Spleen (tissue), 11 donors: ENCODE data around the gene RPUSD1. TPM values are rescaled to one million over a fixed set of nuclear protein-coding genes. Genes with fewer than 3 reads are reported as not detected.

Source experiments
- DNase-seq: peaks from one replicate; pipeline ENCODE4 v3.0.0-alpha.2; 2020
- H3K27ac ChIP-seq, 8 donors: fragments of 200-600 bp; sonication (generic) in 7 of 8; 1 replicate in 4 of 8; 2 replicates in 4 of 8; pipeline versions ENCODE4 v1.5.0 to v1.8.0; 2016 to 2021; ENCODE audit warnings: inconsistent platforms in 4 of 8, mild to moderate bottlenecking in 4 of 8, moderate library complexity in 1 of 8
- H3K27me3 ChIP-seq, 7 donors: fragments of 200-600 bp; sonication (generic) in 6 of 7; replicated peaks in 1 of 7; 1 replicate in 4 of 7; 2 replicates in 3 of 7; pipeline versions ENCODE4 v1.5.0 to v1.8.0; 2016 to 2021; ENCODE audit warnings: inconsistent platforms in 3 of 7, mild to moderate bottlenecking in 1 of 7
- H3K36me3 ChIP-seq, 6 donors: fragments of 200-600 bp; sonication (generic) in 5 of 6; 1 replicate in 4 of 6; 2 replicates in 2 of 6; pipeline versions ENCODE4 v1.5.0 to v1.8.0; 2016 to 2021; ENCODE audit warnings: inconsistent platforms in 2 of 6
- H3K4me1 ChIP-seq, 6 donors: fragments of 200-600 bp; sonication (generic) in 5 of 6; 1 replicate in 3 of 6; 2 replicates in 3 of 6; pipeline versions ENCODE4 v1.5.0 to v1.8.0; 2016 to 2021; ENCODE audit warnings: inconsistent platforms in 3 of 6
- H3K4me3 ChIP-seq, 8 donors: fragments of 200-600 bp; sonication (generic) in 7 of 8; 1 replicate in 4 of 8; 2 replicates in 4 of 8; pipeline versions ENCODE4 v1.5.0 to v1.8.0; 2016 to 2021; ENCODE audit warnings: inconsistent platforms in 4 of 8, mild to moderate bottlenecking in 4 of 8, moderate library complexity in 2 of 8
- H3K9me3 ChIP-seq, 8 donors: fragments of 200-600 bp; sonication (generic) in 7 of 8; 1 replicate in 4 of 8; 2 replicates in 4 of 8; pipeline versions ENCODE4 v1.5.0 to v1.8.0; 2016 to 2021; ENCODE audit warnings: inconsistent platforms in 4 of 8
- CTCF ChIP-seq, 11 experiments: fragments of 200-600 bp in 7 of 11; fragments of 450-650 bp in 4 of 11; sonication (generic) in 4 of 11; IDR thresholded peaks in 8 of 11; conservative IDR thresholded peaks in 3 of 11; 1 replicate in 7 of 11; 2 replicates in 4 of 11; pipeline versions ENCODE4 v1.4.0 to v1.8.0; 2016 to 2021; ENCODE audit warnings: antibody characterized with exemption in 11 of 11, inconsistent platforms in 4 of 11, mild to moderate bottlenecking in 1 of 11
- POLR2A ChIP-seq, 3 donors: fragments of 450-650 bp; IDR thresholded peaks; one replicate each; pipeline ENCODE4 v1.5.1; 2017; ENCODE audit warnings: antibody characterized with exemption in 3 of 3, mild to moderate bottlenecking in 1 of 3
- POLR2AphosphoS5 ChIP-seq, 3 donors: sonication (generic); formaldehyde crosslinking; IDR thresholded peaks; one replicate each; pipeline ENCODE4 v1.5.1; 2017; ENCODE audit warnings: antibody characterized with exemption in 3 of 3
- WGBS, 5 donors: extraction: QIAGEN DNeasy Blood & Tissue Kit in 3 of 5; methylation state at CpG; one replicate each; pipeline versions ENCODE4 v1.1.5 to v1.1.7; 2013 to 2018; 5-methylcytosine and 5-hydroxymethylcytosine counted together
- intact Hi-C: fragments of 100-400 bp; cut with DNase I; formaldehyde crosslinking; loops from one replicate; pipeline ENCODE4 v1.15.0; 2023; ENCODE audit warnings: low total_unique reads
- polyA plus RNA-seq, 3 donors: library from polyadenylated mRNA; stranded (reverse); fragments of 200-250 nt; gene quantifications; one replicate each; pipeline ENCODE4 v1.2.1, GENCODE V29; 2013
- total RNA-seq, 7 donors: library from RNA; depleted of rRNA in 3 of 7; stranded (reverse); fragments of >200 nt in 3 of 7; fragmentation: NEBNext Ultra II Directional in 4 of 7; extraction: Animal tissue kit (Norgen Biotek cat#: 25700) in 4 of 7; gene quantifications; one replicate each; pipeline versions ENCODE4 v1.1.0 to v1.2.1, GENCODE V29; 2016 to 2021
- donor health status: healthy with polysubstance abuse.
- donor health status: DM: no; HTN: no; CAD: no; lungs with moderate emphysema.
- donor health status: DM: no; HTN: no; CAD: no.
- donor health status: Bipolar disorder and iron deficiency.
- donor health status: healthy.
- donor health status: DM: no; HTN: no; CAD: no.
- donor health status: DM: yes; HTN: yes; CAD: no.

Gene RPUSD1
- total and polyA plus RNA-seq, 10 donors: 17.9 to 34.2 (median 21.7) TPM

GRCh38 chr16:814974-815373, 26.8 kb upstream of the RPUSD1 start:
- intact Hi-C loops: loop anchor here (5.0 to 10.0 kb wide), 2 partner anchors 160 to 242 kb away; partner anchors contain the start of gene LMF1
- Histone ChIP-seq H3K9me3 (peaks cover 0 to 6% (median 0%) of the 10 kb centered on the region in 8 donors), H3K27me3 (peaks cover 0 to 99% (median 51%) of the 10 kb centered on the region in 7 donors), H3K4me3 (no peak overlapping the region), H3K36me3 (no peaks in the 10 kb centered on the region), H3K4me1 (peaks cover 3 to 17% (median 9%) of the 10 kb centered on the region in 6 donors), H3K27ac (no peak overlapping the region)
- no peak for DNase-seq
- 73 to 83% (median 75%) methylated on average over 9 of the region's 9 CpGs for WGBS, 5 donors
- no peak for TF ChIP-seq POLR2AphosphoS5 (IDR thresholded peaks at IDR 0.05)
- TF ChIP-seq CTCF (IDR thresholded peaks at IDR 0.05 in 8 of 11, conservative IDR thresholded peaks at IDR 0.05 in 3 of 11): no peak
- TF ChIP-seq POLR2A (IDR thresholded peaks at IDR 0.05): no peak

- H3K9me3 ChIP-seq: peaks cover 0 to 6% (median 0%) of the 10 kb centered on the region in 8 donors
- H3K36me3 ChIP-seq: no peaks in the 10 kb centered on the region
- TF ChIP-seq POLR2A (IDR thresholded peaks at IDR 0.05) (no peak), CTCF (IDR thresholded peaks at IDR 0.05 in 8 of 11, conservative IDR thresholded peaks at IDR 0.05 in 3 of 11) (no peak), POLR2AphosphoS5 (IDR thresholded peaks at IDR 0.05) (no peak)
- no peak for DNase-seq
- H3K4me1 ChIP-seq: peaks cover 3 to 17% (median 10%) of the 10 kb centered on the region in 6 donors
- H3K4me3 ChIP-seq: peak overlapping the region in 1 of 8 donors; percentile 36
- intact Hi-C loops: loop anchor here (5.0 to 10.0 kb wide), 2 partner anchors 161 to 243 kb away; partner anchors contain the start of gene LMF1
- WGBS, 5 donors: 62 to 69% (median 62%) methylated on average over 21 to 22 of the region's 22 CpGs
- no peak overlapping the region for H3K27ac ChIP-seq
- peaks cover 0 to 92% (median 44%) of the 10 kb centered on the region in 7 donors for H3K27me3 ChIP-seq
Observed at GRCh38 chr16:813916-814412, 25.8 kb upstream of the RPUSD1 start.

GRCh38 chr16:813204-813915, 25.2 kb upstream of the RPUSD1 start:
- intact Hi-C loops: loop anchor here (5.0 to 10.0 kb wide), 2 partner anchors 161 to 244 kb away; partner anchors contain the start of gene LMF1
- H3K27ac ChIP-seq: no peak overlapping the region
- WGBS, 5 donors: 7 to 29% (median 13%) methylated on average over 12 to 67 of the region's 67 CpGs
- peaks cover 0 to 6% (median 0%) of the 10 kb centered on the region in 8 donors for H3K9me3 ChIP-seq
- H3K36me3 ChIP-seq: no peaks in the 10 kb centered on the region
- peaks cover 0 to 86% (median 40%) of the 10 kb centered on the region in 7 donors for H3K27me3 ChIP-seq
- peak in 1 of 3 donors; percentile 39 for TF ChIP-seq POLR2AphosphoS5 (IDR thresholded peaks at IDR 0.05)
- TF ChIP-seq CTCF (IDR thresholded peaks at IDR 0.05 in 8 of 11, conservative IDR thresholded peaks at IDR 0.05 in 3 of 11): peak in 9 of 11 experiments; percentile 41 to 80 (median 68)
- TF ChIP-seq POLR2A (IDR thresholded peaks at IDR 0.05): no peak
- peaks cover 3 to 23% (median 15%) of the 10 kb centered on the region in 6 donors for H3K4me1 ChIP-seq
- H3K4me3 ChIP-seq: peak overlapping the region in 1 of 8 donors; percentile 36
- no peak for DNase-seq

GRCh38 chr16:808085-808386, 19.9 kb upstream of the RPUSD1 start:
- TF ChIP-seq POLR2AphosphoS5 (IDR thresholded peaks at IDR 0.05) (no peak), POLR2A (IDR thresholded peaks at IDR 0.05) (no peak), CTCF (IDR thresholded peaks at IDR 0.05 in 8 of 11, conservative IDR thresholded peaks at IDR 0.05 in 3 of 11) (no peak)
- 11 to 49% (median 30%) methylated on average over 19 of the region's 19 CpGs for WGBS, 5 donors
- H3K9me3 ChIP-seq: peaks cover 0 to 6% (median 0%) of the 10 kb centered on the region in 8 donors
- H3K4me1 ChIP-seq: peaks cover 3 to 33% (median 23%) of the 10 kb centered on the region in 6 donors
- peak overlapping the region; percentile 57 to 91 (median 74) for H3K4me3 ChIP-seq
- intact Hi-C loops: no loop called here
- no peaks in the 10 kb centered on the region for H3K36me3 ChIP-seq
- peak overlapping the region; percentile 88 to 98 (median 96) for H3K27ac ChIP-seq
- H3K27me3 ChIP-seq: peaks cover 0 to 38% (median 3%) of the 10 kb centered on the region in 7 donors
- peak; percentile 86 for DNase-seq
